Stimulated activated naive CD8-positive, alpha-beta T cell treated with anti-CD3 and anti-CD28 coated beads, Interleukin-15, amount 100 ng/mL, for 72 hours (primary cell): ENCODE results near the gene OR5C1.
"Not testable (repeated sequence)": the region's sequence is repeated elsewhere in the genome, so short reads cannot be mapped to it uniquely, and the experiment has no call there.

ENCODE experiments used
- ATAC-seq: fragments of 150-1000 bp; cut with Tn5 transposase; 2 replicates; pipeline ENCODE4 v1.10.0; 2021; ENCODE audit warnings: mild to moderate bottlenecking, moderate library complexity
- DNase-seq, 2 donors: peaks; one replicate each; pipeline ENCODE4 v3.0.0; 2021 to 2022
- H3K27ac Mint-ChIP-seq, 2 donors: one replicate each; pipeline ENCODE4 v1.8.0; 2022; ENCODE audit warnings: mild to moderate bottlenecking in 2 of 2, mixed read lengths in 2 of 2, moderate library complexity in 2 of 2
- H3K27me3 Mint-ChIP-seq: one replicate; pipeline ENCODE4 v1.8.0; 2022; ENCODE audit warnings: mixed read lengths
- H3K4me1 Mint-ChIP-seq: one replicate; pipeline ENCODE4 v1.8.0; 2022; ENCODE audit warnings: mild to moderate bottlenecking, mixed read lengths
- H3K4me3 Mint-ChIP-seq, 2 donors: one replicate each; pipeline ENCODE4 v1.8.0; 2022; ENCODE audit warnings: mild to moderate bottlenecking in 2 of 2, mixed read lengths in 2 of 2, moderate library complexity in 1 of 2
- H3K9me3 Mint-ChIP-seq, 2 donors: one replicate each; pipeline ENCODE4 v1.8.0; 2022; ENCODE audit warnings: mixed read lengths in 2 of 2

OR5C1 gene

DNA sequence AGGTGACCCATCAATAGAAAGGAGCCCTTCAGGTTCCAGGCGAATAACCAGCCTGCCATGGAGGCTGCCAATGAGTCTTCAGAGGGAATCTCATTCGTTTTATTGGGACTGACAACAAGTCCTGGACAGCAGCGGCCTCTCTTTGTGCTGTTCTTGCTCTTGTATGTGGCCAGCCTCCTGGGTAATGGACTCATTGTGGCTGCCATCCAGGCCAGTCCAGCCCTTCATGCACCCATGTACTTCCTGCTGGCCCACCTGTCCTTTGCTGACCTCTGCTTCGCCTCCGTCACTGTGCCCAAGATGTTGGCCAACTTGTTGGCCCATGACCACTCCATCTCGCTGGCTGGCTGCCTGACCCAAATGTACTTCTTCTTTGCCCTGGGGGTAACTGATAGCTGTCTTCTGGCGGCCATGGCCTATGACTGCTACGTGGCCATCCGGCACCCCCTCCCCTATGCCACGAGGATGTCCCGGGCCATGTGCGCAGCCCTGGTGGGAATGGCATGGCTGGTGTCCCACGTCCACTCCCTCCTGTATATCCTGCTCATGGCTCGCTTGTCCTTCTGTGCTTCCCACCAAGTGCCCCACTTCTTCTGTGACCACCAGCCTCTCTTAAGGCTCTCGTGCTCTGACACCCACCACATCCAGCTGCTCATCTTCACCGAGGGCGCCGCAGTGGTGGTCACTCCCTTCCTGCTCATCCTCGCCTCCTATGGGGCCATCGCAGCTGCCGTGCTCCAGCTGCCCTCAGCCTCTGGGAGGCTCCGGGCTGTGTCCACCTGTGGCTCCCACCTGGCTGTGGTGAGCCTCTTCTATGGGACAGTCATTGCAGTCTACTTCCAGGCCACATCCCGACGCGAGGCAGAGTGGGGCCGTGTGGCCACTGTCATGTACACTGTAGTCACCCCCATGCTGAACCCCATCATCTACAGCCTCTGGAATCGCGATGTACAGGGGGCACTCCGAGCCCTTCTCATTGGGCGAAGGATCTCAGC lies 11.6 kb downstream of the OR5C1 start, which contains the start of gene OR1K1:
OR1K1 (plus strand) TSS at position 58 of the 995 bp plus-strand sequence; CDS start at position 58, 0 bp downstream.
- H3K27ac Mint-ChIP-seq, result no peak within 1 kb of the TSS
- no peaks in the 10 kb centered on the region for H3K9me3 Mint-ChIP-seq
- H3K27me3 Mint-ChIP-seq, result no peaks in the 10 kb centered on the region
- no peak for ATAC-seq
- no peak for DNase-seq
- H3K4me3 Mint-ChIP-seq, result no peak within 1 kb of the TSS
- H3K4me1 Mint-ChIP-seq, result no peaks in the 10 kb centered on the region

DNA sequence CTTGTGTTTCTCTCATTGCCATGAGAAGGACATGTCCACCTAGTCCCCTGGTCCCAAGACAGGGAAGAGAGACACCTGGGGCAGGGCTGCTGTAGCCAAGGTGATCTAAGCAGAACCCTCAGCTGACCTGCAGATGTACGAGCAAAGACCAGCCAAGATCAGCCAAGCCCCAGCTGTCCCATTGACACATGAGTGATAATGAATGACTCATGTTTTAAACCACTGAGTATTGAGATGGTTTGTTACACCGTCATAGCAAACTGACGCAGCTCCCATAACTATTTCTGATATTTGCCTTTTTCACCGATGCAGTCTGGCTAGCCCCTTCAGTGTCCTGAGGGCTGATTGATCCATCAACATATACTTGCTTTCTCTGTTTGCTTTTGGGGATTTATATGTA lies 17.9 kb downstream of the OR5C1 start:
- H3K4me1 Mint-ChIP-seq, result peaks cover 20% of the 10 kb centered on the region
- no peaks in the 10 kb centered on the region for H3K27me3 Mint-ChIP-seq
- DNase-seq, result peak in 1 of 2 donors; percentile 34
- no peak overlapping the region for H3K27ac Mint-ChIP-seq
- peaks cover 3 to 12% of the 10 kb centered on the region in 2 donors for H3K9me3 Mint-ChIP-seq
- H3K4me3 Mint-ChIP-seq, result no peak overlapping the region
- peak; percentile 39 for ATAC-seq

DNA sequence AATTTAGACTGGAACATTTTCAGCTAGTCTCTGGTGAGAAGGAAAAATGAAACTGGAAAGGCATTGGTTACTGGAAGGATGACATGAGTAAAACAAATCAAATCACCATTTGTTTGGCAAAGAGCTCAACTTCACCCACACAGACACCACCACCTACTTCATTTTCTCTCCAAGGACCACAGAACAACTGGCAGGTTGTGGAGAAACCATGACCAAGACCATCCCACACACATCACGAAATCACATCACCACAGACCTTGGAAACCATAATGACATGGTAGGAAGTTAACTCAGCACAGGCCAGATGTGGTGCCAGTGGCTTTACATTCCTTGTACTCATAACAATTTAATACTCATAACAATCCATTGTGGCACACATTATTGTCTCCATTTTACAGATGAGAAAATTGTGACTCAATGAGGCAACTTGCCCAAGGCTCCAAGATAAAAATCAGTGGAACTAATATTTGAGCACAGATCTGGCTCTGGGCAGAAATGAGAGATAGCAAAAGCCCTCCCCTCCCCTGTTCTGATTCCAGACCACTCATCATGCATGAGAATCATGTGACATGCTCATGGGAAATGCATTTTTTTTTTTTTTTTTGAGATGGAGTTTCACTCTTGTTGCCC lies 18.7 kb downstream of the OR5C1 start:
- Mint-ChIP-seq H3K9me3 (peaks cover 3 to 12% of the 10 kb centered on the region in 2 donors), H3K4me3 (peak overlapping the region in 1 of 2 donors; percentile 10), H3K27ac (peak overlapping the region in 1 of 2 donors; percentile 75)

DNA sequence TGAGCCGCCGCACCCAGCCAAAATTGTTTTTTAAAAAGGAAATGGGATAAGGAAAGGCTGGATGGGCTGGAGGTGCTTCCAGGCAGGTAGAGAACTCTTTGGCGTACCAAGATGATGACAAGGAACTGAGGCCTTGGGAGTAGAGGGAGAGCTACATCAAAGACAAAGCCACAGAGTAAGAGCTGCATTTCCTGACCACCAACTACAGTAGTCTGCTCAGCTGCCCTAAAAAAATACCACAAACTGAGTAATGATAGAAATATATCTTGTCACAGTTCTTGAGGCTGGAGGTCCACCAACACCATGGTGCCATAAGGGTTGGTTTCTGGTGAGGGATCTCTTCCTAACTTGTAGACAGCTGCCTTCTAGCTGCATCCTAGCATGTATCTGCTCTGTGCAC lies 19.4 kb downstream of the OR5C1 start:
- Mint-ChIP-seq H3K9me3 (peaks cover 3 to 12% of the 10 kb centered on the region in 2 donors), H3K27me3 (no peaks in the 10 kb centered on the region), H3K4me3 (no peak overlapping the region), H3K4me1 (peaks cover 20% of the 10 kb centered on the region), H3K27ac (peak overlapping the region in 1 of 2 donors; percentile 35)
- peak in 1 of 2 donors; percentile 25 for DNase-seq
- ATAC-seq, result peak; percentile 59

More for the DNA sequence above, 18.7 kb downstream of the OR5C1 start:
- H3K4me1 Mint-ChIP-seq, result peaks cover 20% of the 10 kb centered on the region
- DNase-seq, result peak; percentile 54 to 84
- peak; percentile 92 for ATAC-seq
- H3K27me3 Mint-ChIP-seq, result no peaks in the 10 kb centered on the region

DNA sequence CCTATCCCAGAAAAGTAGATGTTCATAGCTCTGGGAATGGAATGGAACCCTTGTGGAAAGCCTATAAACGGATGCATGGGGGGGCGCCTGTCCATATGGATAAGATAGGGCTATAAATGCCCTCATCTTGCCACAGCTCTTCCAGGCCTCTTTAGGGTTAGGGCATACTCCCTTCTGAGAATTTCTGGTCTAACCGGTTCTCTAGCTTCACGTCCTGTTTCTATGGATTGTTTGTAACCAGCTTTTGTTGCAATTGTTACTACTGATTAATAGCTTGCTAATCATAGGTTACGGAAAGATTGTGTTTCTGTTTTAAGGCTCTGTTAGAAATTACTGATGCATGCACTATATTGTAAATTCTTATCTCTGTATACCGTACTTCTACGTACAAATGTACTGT lies 20.5 kb downstream of the OR5C1 start:
- Mint-ChIP-seq H3K9me3 (peaks cover 3 to 12% of the 10 kb centered on the region in 2 donors), H3K4me1 (peaks cover 20% of the 10 kb centered on the region)
- H3K4me3 Mint-ChIP-seq, H3K27me3 Mint-ChIP-seq, H3K27ac Mint-ChIP-seq, ATAC-seq, DNase-seq: not testable (repeated sequence)

DNA sequence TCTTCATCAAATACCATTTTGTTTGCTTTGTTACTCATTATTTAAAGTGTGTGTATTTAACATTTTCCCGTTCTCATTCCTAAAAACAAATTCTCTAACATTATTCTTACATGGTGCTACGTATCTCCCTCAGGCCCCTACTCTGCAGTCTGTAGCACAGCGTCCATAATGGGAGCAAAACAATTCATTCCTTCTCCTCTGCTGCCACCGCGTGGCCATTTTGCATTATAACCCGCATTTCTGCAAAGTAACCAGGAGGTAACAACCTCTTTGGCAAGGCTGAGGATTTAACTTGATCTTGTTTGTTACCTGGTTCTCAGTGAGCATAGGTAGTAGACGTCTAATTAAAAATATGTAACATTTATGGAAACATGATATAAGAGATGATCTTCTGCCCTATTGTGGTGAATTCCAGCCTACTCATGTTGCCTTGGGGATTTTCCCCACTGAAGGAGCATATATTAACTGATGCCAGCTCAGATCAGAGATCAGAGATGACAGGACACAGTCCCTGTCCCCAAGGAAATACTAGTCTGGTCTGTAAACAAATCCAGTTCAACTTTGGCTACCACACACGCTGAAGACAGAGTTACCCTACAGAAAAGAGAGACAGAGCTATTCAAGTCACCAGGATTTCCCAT lies 21.7 kb downstream of the OR5C1 start:
- Mint-ChIP-seq H3K4me3 (no peak overlapping the region), H3K27ac (no peak overlapping the region), H3K27me3 (no peaks in the 10 kb centered on the region), H3K9me3 (peaks cover 3 to 12% of the 10 kb centered on the region in 2 donors), H3K4me1 (peaks cover 22% of the 10 kb centered on the region)
- ATAC-seq (peak; percentile 53), DNase-seq (peak; percentile 64 to 72)

DNA sequence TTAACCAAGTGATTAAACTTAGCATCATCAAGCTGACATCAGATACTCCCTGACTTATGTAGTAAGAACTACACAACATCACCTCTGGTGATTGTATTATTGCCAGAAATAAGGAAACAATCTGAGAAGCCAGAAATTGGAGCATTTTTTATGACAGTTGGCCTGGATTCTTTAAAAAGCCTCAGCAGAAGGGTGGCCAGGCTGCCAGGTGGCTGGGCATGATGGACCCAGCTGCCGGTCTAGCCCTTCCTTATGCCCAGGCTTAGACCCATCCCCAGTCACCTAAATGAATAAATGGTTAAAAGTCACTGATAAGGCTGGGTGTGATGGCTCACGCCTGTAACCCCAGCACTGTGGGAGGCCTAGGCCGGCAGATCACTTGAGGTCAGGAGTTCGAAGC lies 24.0 kb downstream of the OR5C1 start:
- peaks cover 28% of the 10 kb centered on the region for H3K4me1 Mint-ChIP-seq
- no peak overlapping the region for H3K4me3 Mint-ChIP-seq
- no peaks in the 10 kb centered on the region for H3K9me3 Mint-ChIP-seq
- no peak overlapping the region for H3K27ac Mint-ChIP-seq
- DNase-seq (no peak), ATAC-seq (no peak)
- H3K27me3 Mint-ChIP-seq, result no peaks in the 10 kb centered on the region

DNA sequence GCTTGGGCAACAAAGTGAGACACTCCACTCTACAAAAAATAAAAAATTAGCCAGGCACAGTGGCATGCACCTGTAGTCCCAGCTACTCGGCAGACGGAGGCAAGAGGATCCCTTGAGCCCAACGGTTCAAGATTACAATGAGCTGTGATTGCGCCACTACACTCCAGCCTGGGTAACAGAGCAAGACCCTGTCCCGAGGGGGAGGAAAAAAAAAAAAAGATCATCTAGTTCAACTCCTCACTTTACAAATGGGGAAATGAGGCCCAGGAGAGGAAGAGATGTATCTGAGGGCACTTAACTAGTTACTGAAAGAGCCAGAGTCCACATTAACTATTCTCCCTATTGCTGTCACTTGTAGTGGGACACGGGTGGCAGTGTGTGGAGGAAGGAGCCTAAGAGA lies 25.8 kb downstream of the OR5C1 start:
- H3K9me3 Mint-ChIP-seq, result no peaks in the 10 kb centered on the region
- peaks cover 19% of the 10 kb centered on the region for H3K4me1 Mint-ChIP-seq
- no peak overlapping the region for H3K27ac Mint-ChIP-seq
- DNase-seq, result no peak
- no peak overlapping the region for H3K4me3 Mint-ChIP-seq
- H3K27me3 Mint-ChIP-seq, result no peaks in the 10 kb centered on the region
- ATAC-seq, result no peak

- H3K4me3 Mint-ChIP-seq, result no peak overlapping the region
- peaks cover 26% of the 10 kb centered on the region for H3K4me1 Mint-ChIP-seq
- DNase-seq, result no peak
- no peaks in the 10 kb centered on the region for H3K9me3 Mint-ChIP-seq
- no peak for ATAC-seq
- no peak overlapping the region for H3K27ac Mint-ChIP-seq
- no peaks in the 10 kb centered on the region for H3K27me3 Mint-ChIP-seq
Measured at GRCh38 chr9:122815544-122815943, 26.8 kb downstream of the OR5C1 start.

- Mint-ChIP-seq H3K4me3 (peak overlapping the region; percentile 78 to 81), H3K4me1 (peaks cover 32% of the 10 kb centered on the region), H3K27ac (peak overlapping the region; percentile 88 to 95), H3K9me3 (no peaks in the 10 kb centered on the region), H3K27me3 (no peaks in the 10 kb centered on the region)
- ATAC-seq (peak; percentile 93), DNase-seq (peak; percentile 26 to 45)
Measured at GRCh38 chr9:122816163-122816867, 27.6 kb downstream of the OR5C1 start.

DNA sequence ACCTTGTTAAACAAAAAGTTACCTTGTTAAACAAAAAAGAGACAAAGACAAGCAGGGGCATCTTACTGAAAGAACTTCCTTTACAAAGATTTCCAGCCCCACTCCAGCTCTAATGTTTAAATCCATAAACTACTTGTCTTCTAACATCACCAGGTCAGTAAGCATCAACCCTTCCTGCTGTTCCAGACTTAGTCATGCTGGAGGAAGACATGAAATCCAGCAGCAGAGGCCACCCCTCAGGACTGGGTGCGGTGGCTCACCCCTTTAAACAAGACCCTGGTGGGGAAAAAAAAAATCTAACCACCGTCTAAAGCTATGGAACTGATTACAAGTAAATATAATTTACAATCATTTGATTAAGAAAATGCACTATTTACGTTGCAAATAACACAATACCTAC lies 30.6 kb downstream of the OR5C1 start:
- Mint-ChIP-seq H3K9me3 (no peaks in the 10 kb centered on the region), H3K27ac (no peak overlapping the region), H3K4me3 (no peak overlapping the region), H3K4me1 (peaks cover 48% of the 10 kb centered on the region), H3K27me3 (no peaks in the 10 kb centered on the region)
- no peak for ATAC-seq
- no peak for DNase-seq

DNA sequence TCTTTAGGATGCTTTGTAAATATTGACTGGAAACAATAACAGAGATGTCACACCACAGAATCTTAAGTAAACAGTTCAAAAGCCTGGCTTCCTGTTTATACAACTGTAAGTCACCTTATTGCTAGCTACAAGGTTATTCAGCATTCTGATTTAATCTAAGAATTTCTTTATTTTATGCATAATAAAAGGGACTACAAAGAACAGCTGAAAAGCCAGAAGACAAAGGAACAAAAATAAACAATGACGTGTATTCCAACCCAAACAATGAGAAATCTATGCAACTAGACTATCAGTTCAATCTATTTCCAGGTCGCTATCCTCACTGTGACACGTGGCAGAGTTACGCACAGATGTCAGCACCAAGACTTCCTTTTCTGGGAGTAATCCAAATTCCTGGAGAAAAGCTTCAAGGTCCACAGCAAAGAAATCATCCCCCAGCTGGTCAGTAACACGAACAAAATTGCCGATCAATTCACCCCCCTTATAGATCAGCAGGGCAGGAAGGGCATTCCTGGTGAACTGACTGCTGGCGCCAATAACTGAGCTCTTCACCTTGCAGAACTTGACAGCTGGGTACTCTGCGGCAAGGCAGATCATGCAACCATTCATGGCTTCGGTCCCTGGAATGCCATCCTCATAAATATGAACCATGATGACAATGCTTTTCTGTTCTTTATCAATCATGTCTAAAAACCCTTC lies 31.2 kb downstream of the OR5C1 start:
- H3K4me3 Mint-ChIP-seq, result no peak overlapping the region
- no peaks in the 10 kb centered on the region for H3K27me3 Mint-ChIP-seq
- no peaks in the 10 kb centered on the region for H3K9me3 Mint-ChIP-seq
- no peak for DNase-seq
- no peak for ATAC-seq
- H3K27ac Mint-ChIP-seq, result no peak overlapping the region
- peaks cover 54% of the 10 kb centered on the region for H3K4me1 Mint-ChIP-seq

DNA sequence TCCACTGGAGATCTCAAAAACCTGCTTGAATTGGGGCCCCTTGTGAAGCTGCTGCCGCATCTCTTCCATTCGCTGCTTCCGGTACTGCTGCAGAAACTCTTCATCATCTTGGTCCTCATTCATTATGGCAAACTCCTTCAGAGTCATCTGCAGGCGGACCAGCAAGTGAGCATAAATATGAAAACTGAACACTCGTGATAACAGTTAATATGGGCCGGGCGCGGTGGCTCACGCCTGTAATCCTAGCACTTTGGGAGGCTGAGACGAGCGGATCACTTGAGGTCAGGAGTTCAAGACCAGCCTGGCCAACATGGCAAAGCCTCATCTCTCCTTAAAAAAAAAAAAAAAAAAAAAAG lies 31.7 kb downstream of the OR5C1 start:
- peaks cover 56% of the 10 kb centered on the region for H3K4me1 Mint-ChIP-seq
- no peak overlapping the region for H3K27ac Mint-ChIP-seq

GRCh38 chr9:122821278-122821943 lies 32.7 kb downstream of the OR5C1 start:
- Mint-ChIP-seq H3K4me3 (no peak overlapping the region), H3K27ac (no peak overlapping the region), H3K4me1 (peaks cover 54% of the 10 kb centered on the region), H3K9me3 (no peaks in the 10 kb centered on the region), H3K27me3 (no peaks in the 10 kb centered on the region)
- no peak for ATAC-seq
- no peak for DNase-seq

More for the DNA sequence above, 31.7 kb downstream of the OR5C1 start:
- Mint-ChIP-seq H3K9me3 (no peaks in the 10 kb centered on the region), H3K27me3 (no peaks in the 10 kb centered on the region), H3K4me3 (no peak overlapping the region)
- DNase-seq, result no peak
- ATAC-seq, result no peak
